GM21723 (cell line): ENCODE measurements around the gene CHD5.
"Not testable (repeated sequence)": the region's sequence is repeated elsewhere in the genome, so short reads cannot be mapped to it uniquely, and the experiment has no call there.

ENCODE experiments used
- ATAC-seq: cut with Tn5 transposase; IDR thresholded peaks from one replicate; pipeline ENCODE4 v1.9.1; 2021; ENCODE audit warnings: mild to moderate bottlenecking, moderate library complexity; ENCODE audit not compliant: unreplicated experiment

CHD5 gene

GRCh38 chr1:6088956-6089355 is 91.2 kb downstream of the CHD5 start:
- ATAC-seq, result no peak

- no peak for ATAC-seq
These were observed 92.2 kb downstream of the CHD5 start for GRCh38 chr1:6087958-6088357.

GRCh38 chr1:6087377-6087772 is 92.7 kb downstream of the CHD5 start:
- no peak for ATAC-seq

GRCh38 chr1:6086762-6087376 is 93.3 kb downstream of the CHD5 start:
- no peak for ATAC-seq

GRCh38 chr1:6086358-6086757 is 93.8 kb downstream of the CHD5 start:
- no peak for ATAC-seq

- ATAC-seq, result no peak
These were observed 94.5 kb downstream of the CHD5 start for GRCh38 chr1:6085666-6086065.

GRCh38 chr1:6084781-6085495 is 95.2 kb downstream of the CHD5 start:
- ATAC-seq, result no peak

- ATAC-seq, result no peak
These were observed 96.2 kb downstream of the CHD5 start for GRCh38 chr1:6083801-6084446.

- ATAC-seq, result no peak
These were observed 96.7 kb downstream of the CHD5 start for GRCh38 chr1:6083385-6083784.

- no peak for ATAC-seq
These were observed 97.6 kb downstream of the CHD5 start for GRCh38 chr1:6082430-6082971.

- no peak for ATAC-seq
These were observed 98.2 kb downstream of the CHD5 start for GRCh38 chr1:6081901-6082300.

- no peak for ATAC-seq
These were observed 99.7 kb downstream of the CHD5 start for GRCh38 chr1:6080469-6080868.

GRCh38 chr1:6077919-6078318 is 102.2 kb downstream of the CHD5 start:
- no peak for ATAC-seq

- no peak for ATAC-seq
These were observed 102.6 kb downstream of the CHD5 start for GRCh38 chr1:6077506-6077905.

GRCh38 chr1:6077061-6077460 is 103.1 kb downstream of the CHD5 start:
- ATAC-seq, result not testable (repeated sequence)

- ATAC-seq, result no peak
These were observed 104.4 kb downstream of the CHD5 start for GRCh38 chr1:6075748-6076147.

GRCh38 chr1:6074192-6074901 is 105.8 kb downstream of the CHD5 start:
- no peak for ATAC-seq

GRCh38 chr1:6073480-6074053 is 106.6 kb downstream of the CHD5 start:
- no peak for ATAC-seq

GRCh38 chr1:6072774-6073479 is 107.2 kb downstream of the CHD5 start:
- no peak for ATAC-seq

GRCh38 chr1:6071219-6071618 is 108.9 kb downstream of the CHD5 start:
- ATAC-seq, result no peak
